GM12874 (cell line): Measurements from ENCODE around the gene LETMD1.

ENCODE experiments used
- TF ChIP-seq, protein P1 (sequence below): IDR thresholded peaks from 2 replicates; pipeline ENCODE4 v1.5.1; 2011; ENCODE audit warnings: low read depth, mild to moderate bottlenecking, control low read depth, low read length, moderate library complexity; ENCODE audit not compliant: insufficient read depth

Gene LETMD1

DNA sequence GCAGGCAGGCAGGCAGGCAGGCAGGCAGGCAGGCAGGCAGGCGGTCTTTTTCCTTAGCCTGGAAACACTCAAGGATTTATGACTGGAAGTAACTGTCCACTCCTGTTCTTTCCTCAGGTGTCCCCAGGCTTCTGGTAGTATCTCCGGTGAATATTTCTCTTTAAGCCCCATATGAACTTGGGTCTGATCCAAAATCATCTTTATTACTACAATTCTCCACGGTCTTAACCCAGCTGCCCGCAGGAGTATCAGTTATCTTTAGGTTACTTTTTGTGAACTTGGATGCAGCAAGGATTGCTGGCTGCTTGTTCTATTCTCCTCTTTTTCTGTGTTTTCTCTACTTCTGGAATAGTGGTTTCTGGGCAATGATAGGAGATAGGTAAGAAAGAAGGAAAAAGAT lies 32.0 kb downstream of the LETMD1 start:
- TF ChIP-seq, protein P1, sequence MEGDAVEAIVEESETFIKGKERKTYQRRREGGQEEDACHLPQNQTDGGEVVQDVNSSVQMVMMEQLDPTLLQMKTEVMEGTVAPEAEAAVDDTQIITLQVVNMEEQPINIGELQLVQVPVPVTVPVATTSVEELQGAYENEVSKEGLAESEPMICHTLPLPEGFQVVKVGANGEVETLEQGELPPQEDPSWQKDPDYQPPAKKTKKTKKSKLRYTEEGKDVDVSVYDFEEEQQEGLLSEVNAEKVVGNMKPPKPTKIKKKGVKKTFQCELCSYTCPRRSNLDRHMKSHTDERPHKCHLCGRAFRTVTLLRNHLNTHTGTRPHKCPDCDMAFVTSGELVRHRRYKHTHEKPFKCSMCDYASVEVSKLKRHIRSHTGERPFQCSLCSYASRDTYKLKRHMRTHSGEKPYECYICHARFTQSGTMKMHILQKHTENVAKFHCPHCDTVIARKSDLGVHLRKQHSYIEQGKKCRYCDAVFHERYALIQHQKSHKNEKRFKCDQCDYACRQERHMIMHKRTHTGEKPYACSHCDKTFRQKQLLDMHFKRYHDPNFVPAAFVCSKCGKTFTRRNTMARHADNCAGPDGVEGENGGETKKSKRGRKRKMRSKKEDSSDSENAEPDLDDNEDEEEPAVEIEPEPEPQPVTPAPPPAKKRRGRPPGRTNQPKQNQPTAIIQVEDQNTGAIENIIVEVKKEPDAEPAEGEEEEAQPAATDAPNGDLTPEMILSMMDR: no peak

DNA sequence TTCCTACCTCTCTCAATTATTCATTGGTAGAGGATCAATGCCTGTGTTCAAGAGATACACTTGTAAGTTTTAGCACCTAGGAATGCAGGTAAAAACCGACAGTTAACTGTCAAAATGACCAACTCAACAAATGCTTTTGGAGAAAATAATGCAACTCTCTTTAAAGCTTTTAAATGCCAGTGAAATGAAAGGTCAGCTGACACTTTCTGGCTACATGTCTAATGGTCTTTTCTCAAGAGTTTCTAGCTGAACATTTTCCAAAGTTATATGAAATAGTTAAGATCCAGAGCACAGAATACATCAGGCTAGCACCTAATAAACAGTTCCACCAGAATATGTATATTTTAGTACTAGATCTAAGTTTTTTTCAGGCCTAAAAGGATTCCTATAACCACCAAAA lies 33.3 kb downstream of the LETMD1 start:
- TF ChIP-seq, protein P1: no peak

- TF ChIP-seq, protein P1: no peak
These were observed 34.5 kb downstream of the LETMD1 start for GRCh38 chr12:51082561-51083125.

DNA sequence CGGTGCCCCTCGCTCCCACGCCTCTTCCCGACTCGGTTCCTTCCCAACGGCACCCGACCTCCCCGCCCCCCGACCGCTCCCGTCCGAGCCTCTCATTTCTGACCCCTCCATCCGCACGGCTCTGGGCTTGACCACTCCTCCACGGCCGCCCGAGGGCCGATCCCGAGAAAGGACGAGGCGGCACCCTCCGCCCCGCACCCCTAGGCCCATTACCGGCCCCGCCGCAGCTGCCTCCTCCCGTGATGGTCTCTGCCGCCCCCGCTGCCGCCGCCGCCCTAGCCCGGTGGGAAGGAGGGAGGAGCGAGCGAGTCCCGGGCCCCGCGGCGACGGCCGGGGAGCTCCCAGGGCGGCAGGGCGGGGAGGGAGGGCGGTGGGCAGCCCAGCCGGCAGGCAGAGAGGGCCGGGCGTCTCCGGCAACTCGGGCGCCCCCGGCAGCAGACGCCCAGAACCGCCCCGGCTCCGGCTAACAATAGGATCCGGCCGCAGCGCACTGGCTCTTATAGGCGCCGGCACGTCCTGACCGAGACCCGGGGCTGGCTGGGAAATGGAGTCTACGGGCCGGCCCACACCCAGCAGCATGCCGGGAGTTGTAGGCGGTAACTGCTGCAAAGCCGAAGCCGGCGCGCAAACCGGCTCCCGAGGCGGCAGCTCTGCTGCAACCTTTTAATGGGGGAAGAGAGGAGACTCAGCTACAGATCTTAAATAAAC lies 35.2 kb downstream of the LETMD1 start, which contains the start of gene CSRNP2:
Gene CSRNP2 (minus strand): TSS at position 471 of the 708 bp plus-strand sequence. CDS start 7,035 bp downstream, outside the sequence.
- TF ChIP-seq, protein P1: 0 out of 2 replicates have a peak, but pooled peaks have one; percentile 5

DNA sequence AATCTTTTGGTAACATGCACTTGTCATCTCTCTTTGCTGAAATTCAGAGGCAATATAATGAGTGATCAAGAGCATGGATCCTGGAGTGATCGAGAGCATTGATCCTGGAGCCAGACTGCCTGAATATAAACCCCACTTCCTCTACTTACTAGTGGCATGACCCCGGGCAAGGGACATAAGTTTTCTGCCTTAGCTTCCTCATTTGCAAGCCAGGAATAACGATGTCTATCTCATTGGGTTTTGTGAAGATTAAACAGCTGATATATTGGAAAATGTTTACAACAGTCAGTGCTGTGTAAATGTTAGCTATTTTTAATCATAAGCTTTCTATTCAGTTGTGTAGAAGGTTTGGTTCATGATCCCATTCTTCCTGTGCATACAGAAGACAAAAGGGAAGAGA lies 37.6 kb downstream of the LETMD1 start:
- TF ChIP-seq, protein P1: no peak

DNA sequence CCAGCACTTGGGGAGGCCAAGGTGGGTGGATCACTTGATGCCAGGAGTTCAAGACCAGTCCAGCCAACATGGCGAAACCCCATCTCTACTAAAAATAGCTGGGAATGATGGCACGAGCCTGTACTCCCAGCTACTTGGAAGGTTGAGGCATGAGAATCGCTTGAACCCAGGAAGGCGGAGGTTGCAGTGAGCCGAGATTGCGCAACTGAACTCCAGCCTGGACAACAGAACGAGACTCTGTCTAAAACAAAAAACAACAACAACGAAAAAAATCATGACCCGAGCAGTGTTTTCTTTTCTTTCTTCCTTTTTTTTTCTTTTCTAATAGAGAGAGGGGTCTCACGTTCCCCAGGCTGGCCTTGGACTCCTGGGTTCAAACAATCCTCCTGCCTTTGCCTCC lies 38.8 kb downstream of the LETMD1 start:
- TF ChIP-seq, protein P1: no peak

DNA sequence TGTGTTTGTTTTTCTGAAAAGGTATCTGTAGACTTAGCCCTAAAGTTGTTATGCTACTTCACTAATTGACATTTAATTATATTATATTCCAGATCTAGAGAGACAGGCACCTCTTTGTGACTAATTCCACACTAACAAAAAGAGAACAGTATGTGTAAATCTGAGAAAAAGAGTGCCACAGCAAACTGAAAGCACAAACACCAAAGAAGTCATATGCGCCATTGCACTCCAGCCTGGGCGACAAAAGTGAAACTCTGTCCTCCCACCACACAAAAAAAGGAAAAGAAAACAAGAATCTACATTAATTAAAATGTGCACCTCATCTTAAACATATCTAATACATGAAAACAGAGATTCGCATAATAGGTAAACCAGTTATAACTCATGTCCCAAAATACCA lies 39.7 kb downstream of the LETMD1 start:
- TF ChIP-seq, protein P1: no peak
